ENCODE measurements around the gene SYT1. TPM values are rescaled to one million over a fixed set of nuclear protein-coding genes. Genes with fewer than 3 reads are reported as not detected.

SYT1 gene
- total RNA-seq, 1 donor from 2014 or later = 19.5 TPM

DNA sequence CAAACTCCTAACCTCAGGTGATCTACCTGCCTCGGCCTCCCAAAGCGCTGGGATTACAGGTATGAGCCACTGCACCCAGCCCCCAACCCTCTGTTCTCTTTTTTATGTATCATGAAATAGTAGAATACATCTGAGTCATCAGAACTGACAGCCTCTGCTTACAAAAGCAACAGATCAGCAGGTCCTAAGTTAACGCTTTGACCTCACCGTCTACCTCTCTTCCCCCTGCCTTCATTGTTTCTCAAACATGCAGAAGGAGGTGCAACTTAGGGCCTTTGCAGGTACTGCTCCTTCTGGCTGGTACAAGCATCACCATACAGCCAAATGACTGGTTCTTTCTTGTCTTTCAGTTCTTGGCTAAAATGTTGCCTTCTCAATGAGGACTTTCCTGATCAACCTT lies 577.0 kb downstream of the SYT1 start:
- H3K36me3 Mint-ChIP-seq (ENCODE audit: low read depth) = peaks cover 7% of the 10 kb centered on the region
- H3K27ac Mint-ChIP-seq (ENCODE audit: unreplicated experiment) = no peak overlapping the region

GRCh38 chr12:79442396-79442795 lies 577.8 kb downstream of the SYT1 start:
- TF ChIP-seq CTCF (conservative IDR thresholded peaks at IDR 0.05) = no peak
- H3K9me3 Mint-ChIP-seq = no peaks in the 10 kb centered on the region
- peaks cover 4% of the 10 kb centered on the region for H3K4me1 Mint-ChIP-seq
- peaks cover 7% of the 10 kb centered on the region for H3K36me3 Mint-ChIP-seq (ENCODE audit: low read depth)
- H3K27me3 Mint-ChIP-seq (ENCODE audit: low read depth) = no peaks in the 10 kb centered on the region
- DNase-seq (ENCODE audit: low read depth, low spot score) = no peak
- H3K27ac Mint-ChIP-seq (ENCODE audit: unreplicated experiment) = no peak overlapping the region
- H3K4me3 Mint-ChIP-seq = no peak overlapping the region

More for the DNA sequence above, 577.0 kb downstream of the SYT1 start:
- TF ChIP-seq CTCF (conservative IDR thresholded peaks at IDR 0.05) = no peak
- H3K4me1 Mint-ChIP-seq = peaks cover 4% of the 10 kb centered on the region
- no peaks in the 10 kb centered on the region for H3K27me3 Mint-ChIP-seq (ENCODE audit: low read depth)
- no peak for DNase-seq (ENCODE audit: low read depth, low spot score)
- H3K9me3 Mint-ChIP-seq = no peaks in the 10 kb centered on the region
- H3K4me3 Mint-ChIP-seq = no peak overlapping the region

GRCh38 chr12:79444089-79444488 lies 579.5 kb downstream of the SYT1 start:
- Mint-ChIP-seq H3K4me1 (peaks cover 4% of the 10 kb centered on the region), H3K4me3 (no peak overlapping the region), H3K9me3 (no peaks in the 10 kb centered on the region), H3K36me3 (ENCODE audit: low read depth) (peaks cover 7% of the 10 kb centered on the region), H3K27ac (ENCODE audit: unreplicated experiment) (no peak overlapping the region), H3K27me3 (ENCODE audit: low read depth) (no peaks in the 10 kb centered on the region)
- no peak for DNase-seq (ENCODE audit: low read depth, low spot score)
- TF ChIP-seq CTCF (conservative IDR thresholded peaks at IDR 0.05) = no peak

GRCh38 chr12:79448816-79449215 lies 584.2 kb downstream of the SYT1 start:
- Mint-ChIP-seq H3K9me3 (no peaks in the 10 kb centered on the region), H3K27me3 (ENCODE audit: low read depth) (no peaks in the 10 kb centered on the region), H3K4me1 (peaks cover 8% of the 10 kb centered on the region), H3K27ac (ENCODE audit: unreplicated experiment) (no peak overlapping the region), H3K4me3 (no peak overlapping the region), H3K36me3 (ENCODE audit: low read depth) (peaks cover 10% of the 10 kb centered on the region)
- DNase-seq (ENCODE audit: low read depth, low spot score) = no peak
- TF ChIP-seq CTCF (conservative IDR thresholded peaks at IDR 0.05) = no peak

GRCh38 chr12:79451365-79451764 lies 586.8 kb downstream of the SYT1 start:
- peaks cover 3% of the 10 kb centered on the region for H3K36me3 Mint-ChIP-seq (ENCODE audit: low read depth)
- no peak for TF ChIP-seq CTCF (conservative IDR thresholded peaks at IDR 0.05)
- H3K27me3 Mint-ChIP-seq (ENCODE audit: low read depth) = no peaks in the 10 kb centered on the region
- peaks cover 4% of the 10 kb centered on the region for H3K4me1 Mint-ChIP-seq
- no peak overlapping the region for H3K4me3 Mint-ChIP-seq
- H3K27ac Mint-ChIP-seq (ENCODE audit: unreplicated experiment) = no peak overlapping the region
- DNase-seq (ENCODE audit: low read depth, low spot score) = no peak
- peaks cover 2% of the 10 kb centered on the region for H3K9me3 Mint-ChIP-seq

DNA sequence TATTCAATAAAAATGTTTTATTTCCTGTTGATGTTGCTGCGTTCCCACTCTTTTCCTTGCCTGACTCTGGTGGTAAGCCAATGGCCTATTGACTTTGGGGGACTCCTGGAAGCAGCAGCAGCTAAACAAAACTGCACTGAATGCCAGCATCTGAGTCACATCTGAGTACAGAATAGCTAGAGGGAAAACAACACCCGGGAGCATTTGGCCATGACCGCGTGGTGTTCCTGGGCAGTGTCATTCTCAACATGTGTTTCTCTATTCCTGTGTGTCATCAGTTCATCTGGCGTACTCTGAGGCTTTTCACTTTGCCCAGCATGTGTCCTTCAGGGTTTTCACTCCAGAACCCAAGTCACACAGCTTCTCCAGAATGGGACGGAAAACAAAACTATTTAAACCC lies 587.4 kb downstream of the SYT1 start:
- H3K4me1 Mint-ChIP-seq = peaks cover 4% of the 10 kb centered on the region

More for the DNA sequence above, 587.4 kb downstream of the SYT1 start:
- H3K9me3 Mint-ChIP-seq = peaks cover 2% of the 10 kb centered on the region
- H3K27ac Mint-ChIP-seq (ENCODE audit: unreplicated experiment) = no peak overlapping the region
- TF ChIP-seq CTCF (conservative IDR thresholded peaks at IDR 0.05) = no peak
- H3K27me3 Mint-ChIP-seq (ENCODE audit: low read depth) = no peaks in the 10 kb centered on the region
- no peak overlapping the region for H3K4me3 Mint-ChIP-seq
- no peak for DNase-seq (ENCODE audit: low read depth, low spot score)
- H3K36me3 Mint-ChIP-seq (ENCODE audit: low read depth) = peaks cover 3% of the 10 kb centered on the region

All from neural crest cell (in vitro differentiated cells).